ENCODE data around the gene WAC.
"Not testable (repeated sequence)": the region's sequence is repeated elsewhere in the genome, so short reads cannot be mapped to it uniquely, and the experiment has no call there.

The WAC gene

GRCh38 chr10:28619455-28619854, 86.5 kb downstream of the WAC start:
- DNase-seq = no peak

- no peak for DNase-seq
Measured at GRCh38 chr10:28620251-28620650, 87.3 kb downstream of the WAC start.

DNA sequence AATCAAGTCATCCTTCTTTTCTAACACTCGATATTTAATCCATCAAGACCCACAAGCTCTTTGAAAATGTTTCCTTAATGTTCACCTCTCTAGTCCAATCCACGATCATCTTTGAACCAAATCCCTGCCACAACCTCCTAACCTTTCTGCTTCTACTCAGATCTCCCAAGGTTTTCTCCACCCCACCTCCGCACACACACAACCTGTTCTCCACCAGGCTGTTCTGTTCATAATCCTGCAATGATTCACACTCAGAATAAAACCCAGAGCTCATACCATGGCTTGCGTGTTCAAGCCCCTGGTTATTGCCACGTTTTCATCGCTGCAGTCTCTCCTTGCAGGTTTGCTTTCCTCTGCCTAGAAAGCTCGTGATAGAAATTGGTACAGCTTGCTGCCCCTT, 90.6 kb downstream of the WAC start:
- no peak for DNase-seq

GRCh38 chr10:28624351-28624750, 91.4 kb downstream of the WAC start:
- no peak for DNase-seq

DNA sequence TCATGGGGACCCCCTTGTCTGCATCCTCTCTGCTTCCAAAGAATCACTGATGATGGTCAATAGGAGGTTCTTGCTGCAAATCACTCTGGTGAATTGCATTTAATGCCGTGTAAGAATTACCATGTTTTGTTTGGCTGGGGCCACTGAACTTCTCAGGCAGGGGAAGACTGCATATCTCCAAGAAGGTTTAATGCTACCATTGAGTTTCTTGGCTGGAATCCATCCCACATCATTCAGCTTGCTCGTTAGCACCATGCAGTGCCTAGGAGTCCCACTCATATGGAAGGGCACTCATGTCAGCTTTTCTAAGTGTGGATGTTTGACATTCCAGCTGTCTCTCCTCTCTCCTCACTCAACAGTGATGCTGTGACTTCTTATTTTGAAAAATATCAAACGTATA, 94.2 kb downstream of the WAC start:
- no peak for DNase-seq

- DNase-seq = no peak
Measured at GRCh38 chr10:28628184-28628893, 95.4 kb downstream of the WAC start.

DNA sequence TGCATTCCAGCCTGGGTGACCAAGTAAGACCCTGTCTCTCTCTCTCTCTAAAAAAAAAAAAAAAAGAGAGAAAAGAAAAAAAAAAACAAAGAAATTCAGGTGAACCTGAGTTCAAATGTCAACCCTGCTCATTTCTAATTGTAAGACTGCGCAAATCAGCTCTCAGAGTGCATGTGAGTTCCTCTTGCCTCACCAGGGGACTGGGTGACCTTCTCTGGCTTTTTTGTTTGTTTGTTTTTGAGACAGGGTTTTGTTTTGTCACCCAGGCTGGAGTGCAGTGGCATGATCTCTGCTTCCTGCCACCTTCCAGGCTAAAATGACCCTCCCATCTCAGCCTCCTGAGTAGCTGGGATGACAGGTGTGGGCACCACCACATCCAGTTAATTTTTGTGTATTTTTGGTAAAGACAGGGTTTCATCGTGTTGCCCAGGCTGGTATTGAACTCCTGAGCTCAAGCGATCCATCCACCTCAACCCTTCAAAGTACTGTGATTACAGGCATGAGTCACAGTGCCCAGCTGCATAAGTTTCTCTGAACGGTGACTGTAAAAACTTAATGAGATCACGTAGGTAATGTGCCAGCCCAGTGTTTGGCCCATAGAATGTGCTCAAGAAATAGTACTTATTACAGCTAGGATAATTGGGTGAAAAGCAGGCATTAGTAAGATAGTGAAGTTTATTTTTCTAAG, 99.1 kb downstream of the WAC start:
- no peak for DNase-seq

- no peak for DNase-seq
Measured at GRCh38 chr10:28632584-28632945, 99.6 kb downstream of the WAC start.

GRCh38 chr10:28633750-28634149, 100.8 kb downstream of the WAC start:
- DNase-seq = no peak

GRCh38 chr10:28637346-28637745, 104.4 kb downstream of the WAC start:
- no peak for DNase-seq

GRCh38 chr10:28638392-28638791, 105.5 kb downstream of the WAC start:
- DNase-seq = no peak

- no peak for DNase-seq
Measured at GRCh38 chr10:28640551-28640950, 107.6 kb downstream of the WAC start.

DNA sequence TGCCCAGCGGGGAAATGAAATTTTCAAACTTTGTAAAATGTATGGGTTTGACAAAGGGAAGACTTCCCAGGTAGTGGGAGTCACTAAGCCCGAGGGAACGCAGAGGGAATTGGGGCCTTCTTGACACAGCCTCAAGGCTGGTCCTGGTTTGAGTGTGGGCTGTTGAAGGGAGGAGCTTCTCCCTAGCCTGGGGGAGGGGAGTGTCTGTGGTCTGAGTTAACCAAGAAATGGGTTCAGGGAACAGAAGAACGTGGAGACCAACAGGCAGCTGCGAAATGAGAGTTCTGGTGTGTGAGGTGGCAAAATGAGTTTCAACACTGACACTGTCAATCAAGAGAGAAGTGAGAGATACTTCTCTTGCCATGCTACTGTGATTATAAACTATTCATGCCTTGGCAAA, 111.7 kb downstream of the WAC start:
- no peak for DNase-seq

DNA sequence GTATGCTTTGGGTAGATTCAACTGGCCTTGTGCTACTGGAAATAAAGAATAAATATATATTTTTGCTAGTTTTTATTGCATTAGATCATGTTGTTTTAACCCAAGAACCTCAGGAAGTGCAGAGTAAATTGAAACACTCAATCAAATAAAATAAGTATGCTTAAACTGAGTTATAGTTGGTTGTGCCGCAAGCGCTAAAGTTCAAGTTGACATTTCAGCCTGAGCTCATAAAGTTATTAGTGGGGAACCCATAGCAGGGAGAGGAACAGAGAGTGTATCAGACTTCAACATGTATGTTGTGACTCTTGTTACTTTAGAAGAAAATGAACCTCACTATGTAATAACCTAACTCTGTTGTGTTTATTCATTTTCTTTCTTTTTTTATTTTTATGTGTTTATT, 119.2 kb downstream of the WAC start:
- no peak for DNase-seq

DNA sequence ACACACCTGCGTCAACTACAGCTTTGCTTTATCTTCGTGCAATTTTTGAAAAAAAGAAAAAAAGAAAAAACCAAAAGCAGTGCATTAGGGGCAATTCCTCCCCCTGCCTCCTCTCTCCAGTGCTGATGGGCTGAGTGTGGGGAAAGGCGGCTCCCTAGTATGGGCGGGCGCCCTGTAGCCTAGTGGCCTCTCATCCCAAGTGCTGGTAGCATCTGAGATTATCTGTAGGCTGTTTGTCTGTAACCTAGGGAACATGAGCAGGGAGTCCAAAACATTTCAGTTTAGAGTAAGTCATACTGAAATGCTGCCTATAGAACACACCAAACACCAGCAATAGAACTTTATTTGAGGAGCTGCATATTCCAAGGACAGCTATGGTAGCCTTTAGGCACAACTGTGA, 119.8 kb downstream of the WAC start:
- DNase-seq = no peak

GRCh38 chr10:28658824-28659223, 125.9 kb downstream of the WAC start:
- DNase-seq = not testable (repeated sequence)

DNA sequence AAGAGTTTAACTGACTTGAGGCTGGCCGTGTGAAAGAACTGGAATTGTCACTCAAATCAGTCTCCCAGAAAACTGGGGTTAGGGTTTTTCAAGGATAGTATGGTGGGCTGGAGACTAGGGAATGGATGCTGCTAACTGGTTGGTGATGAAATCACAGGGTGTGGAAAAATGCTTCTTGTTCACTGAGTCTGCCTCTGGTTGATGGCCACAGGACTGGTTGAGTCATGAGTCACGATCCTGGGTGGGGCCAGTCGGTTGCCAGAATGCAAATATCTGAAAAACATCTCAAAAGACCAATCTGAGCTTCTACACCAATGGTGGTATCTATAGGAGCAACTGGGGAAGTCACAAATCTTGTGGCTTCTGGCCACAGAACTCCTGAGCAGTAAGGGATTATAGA, 128.1 kb downstream of the WAC start:
- DNase-seq = no peak

DNA sequence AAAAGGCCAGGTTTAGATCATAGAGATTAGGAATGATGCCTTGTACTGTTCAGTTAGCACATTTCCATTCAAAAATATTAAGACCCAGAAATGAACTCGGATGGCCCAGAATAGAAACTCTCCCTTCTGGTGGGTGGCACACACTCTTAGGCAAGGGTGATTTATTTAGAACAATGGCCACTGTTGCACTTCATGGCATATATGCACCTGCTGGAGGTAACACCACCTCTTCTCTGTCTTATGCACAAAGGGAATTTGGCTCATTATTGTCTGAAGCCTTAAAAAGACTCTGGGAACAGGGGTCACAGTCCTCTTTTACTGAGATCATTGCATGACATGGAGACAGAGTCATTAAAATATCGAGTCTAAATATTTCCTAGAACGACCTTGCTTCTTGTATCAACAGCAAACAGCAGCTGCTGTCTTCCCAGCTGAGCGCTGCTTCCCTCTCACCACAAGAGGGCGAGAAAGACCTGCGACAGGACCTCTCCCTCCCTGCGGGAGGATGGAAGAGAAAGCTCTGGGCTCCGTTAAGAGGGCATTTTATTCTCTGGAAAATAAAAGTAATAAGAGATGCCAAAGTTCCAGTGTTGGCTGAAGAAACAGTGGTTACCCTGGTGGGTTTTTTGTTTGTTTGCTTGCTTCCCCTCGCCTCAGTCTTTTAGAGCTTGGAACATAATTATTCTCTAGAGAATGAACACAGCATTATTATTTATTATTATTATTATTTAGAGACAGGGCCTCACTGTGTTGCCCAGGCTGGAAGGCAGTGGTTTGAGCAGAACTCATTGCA, 130.9 kb downstream of the WAC start:
- DNase-seq = no peak

- DNase-seq = no peak
Measured at GRCh38 chr10:28664369-28664740, 131.4 kb downstream of the WAC start.

DNA sequence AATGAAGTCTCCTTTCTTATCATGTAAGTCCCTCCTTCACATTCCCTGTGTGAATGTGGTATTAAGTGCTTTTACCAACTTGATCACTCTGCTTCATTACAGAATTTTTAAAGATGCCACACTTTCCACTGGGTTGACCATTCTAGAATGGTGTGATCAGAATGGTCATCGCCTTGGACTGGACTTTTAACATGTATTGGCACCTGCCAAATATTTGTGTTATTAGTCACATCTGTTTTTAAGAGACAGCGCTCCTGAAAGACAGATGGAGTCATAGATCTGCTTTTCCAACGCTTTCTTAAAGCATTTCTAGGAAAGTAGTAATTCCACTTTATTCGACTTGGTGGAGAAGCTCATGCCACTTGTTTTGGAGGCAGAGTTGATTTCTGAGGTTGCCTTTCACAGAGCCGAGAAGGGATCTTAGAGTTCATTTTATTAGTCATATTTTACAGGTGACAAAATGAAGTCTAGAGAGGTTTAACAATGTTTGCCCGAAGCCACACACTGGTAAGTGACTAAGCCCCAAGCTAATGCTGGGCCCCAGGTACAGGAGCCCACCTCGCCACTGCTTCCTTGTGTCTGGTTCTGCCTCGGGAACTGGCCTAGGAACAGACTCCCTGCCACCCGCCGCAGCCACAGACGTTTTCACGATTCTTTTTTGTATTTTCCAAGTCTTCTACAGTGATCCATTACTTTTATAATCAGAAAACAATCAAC, 134.0 kb downstream of the WAC start:
- DNase-seq = no peak

DNA sequence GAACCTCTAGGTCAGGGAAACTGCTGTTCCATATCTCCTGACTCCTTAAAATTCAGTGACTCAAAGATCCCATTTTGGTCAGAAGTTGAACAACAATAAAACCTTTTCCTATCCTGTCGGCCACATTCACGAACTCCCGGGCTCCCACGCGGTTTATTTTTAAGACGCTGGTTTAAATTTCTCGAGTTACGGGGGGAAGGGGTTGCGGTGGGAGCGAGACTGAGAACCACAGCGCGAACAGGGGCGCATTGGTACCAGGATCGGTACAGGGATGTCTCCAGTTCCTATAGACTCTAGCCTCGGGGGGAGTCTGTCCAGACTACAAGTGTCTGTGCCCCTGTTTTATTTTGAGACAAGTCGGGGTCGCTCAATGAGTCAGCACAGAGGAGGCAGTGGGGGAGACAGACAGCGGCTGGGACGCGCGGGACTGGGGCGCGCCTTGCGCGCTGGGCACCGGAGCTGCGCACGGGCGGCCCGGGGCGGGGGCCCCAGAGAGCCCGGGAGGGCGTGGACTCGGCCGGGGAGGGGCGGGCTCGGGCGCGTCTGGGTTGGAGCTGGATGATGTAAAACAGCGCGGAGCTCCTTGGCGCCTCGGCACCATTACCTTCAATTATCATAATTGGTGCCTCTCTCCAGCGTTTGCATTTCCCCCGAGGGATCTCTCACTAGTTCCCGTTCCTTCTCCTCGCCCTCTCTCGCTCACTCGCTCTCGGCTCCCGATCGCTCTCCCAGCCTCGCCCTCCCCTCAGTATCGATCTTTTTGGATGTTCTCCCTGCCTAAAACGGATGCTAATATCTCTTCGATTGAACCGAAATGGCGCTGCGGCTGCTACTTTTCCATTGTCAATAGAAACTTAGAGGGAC, 135.7 kb downstream of the WAC start:
- no peak for DNase-seq
